ENCODE measurements around the gene MEG3. TPM values are rescaled to one million over a fixed set of nuclear protein-coding genes. Genes with fewer than 3 reads are reported as not detected.

The MEG3 gene
- total RNA-seq, 1 donor from 2014 or later = 0.18 TPM

DNA sequence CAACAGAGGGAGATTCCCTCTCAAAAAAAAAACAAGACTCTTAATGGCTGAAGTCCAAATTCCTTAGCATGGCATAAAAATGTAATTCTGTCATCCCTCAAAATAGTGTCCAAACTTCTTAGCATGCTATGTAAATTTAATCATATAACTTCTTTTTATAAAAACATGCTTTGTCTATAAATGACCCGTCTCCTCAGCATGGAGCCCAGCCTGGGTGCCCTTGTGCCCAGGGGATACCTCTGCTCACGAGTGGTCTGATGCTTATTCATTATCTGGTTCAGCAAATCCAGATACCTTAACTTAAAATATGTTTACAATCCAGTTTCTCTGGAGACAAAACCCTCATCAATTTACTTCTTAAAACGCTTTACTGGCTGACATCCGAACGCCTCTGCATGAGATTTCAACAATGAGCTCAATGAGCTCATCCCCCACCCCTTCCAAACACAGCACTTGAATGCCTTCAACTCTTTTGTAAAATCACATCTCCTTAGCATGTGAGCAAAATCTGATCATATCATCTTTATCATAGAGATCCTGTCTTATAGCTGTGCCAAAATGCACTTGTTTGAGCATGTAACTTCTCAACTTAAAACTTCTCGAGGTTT lies 61.9 kb downstream of the MEG3 start:
- DNase-seq (ENCODE audit: low spot score in 2 of 2, unreplicated experiment in 2 of 2) = no peak
- TF ChIP-seq CTCF (IDR thresholded peaks at IDR 0.05; ENCODE audit: unreplicated experiment) = no peak
- Mint-ChIP-seq H3K4me1 (peaks cover 37% of the 10 kb centered on the region), H3K36me3 (no peaks in the 10 kb centered on the region), H3K4me3 (no peak overlapping the region), H3K27me3 (ENCODE audit: low read depth) (peaks cover 4% of the 10 kb centered on the region), H3K27ac (peak overlapping the region; percentile 1), H3K9me3 (peaks cover 9% of the 10 kb centered on the region)

DNA sequence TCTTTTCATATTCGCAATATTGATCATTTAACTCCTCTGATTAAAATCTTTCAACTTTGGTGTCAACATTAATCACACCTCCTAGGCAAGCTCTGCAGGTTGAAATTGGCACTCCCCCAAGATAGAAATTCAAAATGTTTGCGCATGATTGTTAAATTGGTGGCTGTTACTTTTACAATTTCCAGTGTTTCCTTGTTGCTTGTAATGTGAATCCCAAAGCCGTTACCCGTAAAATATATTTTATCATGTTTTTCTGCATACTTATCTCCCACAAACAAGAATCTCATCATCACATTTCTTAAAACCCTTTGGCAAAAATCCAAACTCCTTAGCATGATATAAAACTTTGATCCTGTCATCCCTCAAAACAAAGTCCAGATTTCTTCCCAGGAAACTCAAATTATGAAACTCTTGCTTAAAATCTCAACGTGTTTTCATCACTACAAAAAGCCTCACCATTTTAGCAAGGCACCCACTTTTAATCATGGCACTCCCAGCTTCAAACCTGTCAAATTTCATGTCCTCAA lies 62.9 kb downstream of the MEG3 start:
- no peaks in the 10 kb centered on the region for H3K36me3 Mint-ChIP-seq
- TF ChIP-seq CTCF (IDR thresholded peaks at IDR 0.05; ENCODE audit: unreplicated experiment) = no peak
- H3K9me3 Mint-ChIP-seq = peaks cover 6% of the 10 kb centered on the region
- H3K4me3 Mint-ChIP-seq = no peak overlapping the region
- H3K27ac Mint-ChIP-seq = peak overlapping the region; percentile 73
- peaks cover 4% of the 10 kb centered on the region for H3K27me3 Mint-ChIP-seq (ENCODE audit: low read depth)
- no peak for DNase-seq (ENCODE audit: low spot score in 2 of 2, unreplicated experiment in 2 of 2)
- H3K4me1 Mint-ChIP-seq = peaks cover 37% of the 10 kb centered on the region

DNA sequence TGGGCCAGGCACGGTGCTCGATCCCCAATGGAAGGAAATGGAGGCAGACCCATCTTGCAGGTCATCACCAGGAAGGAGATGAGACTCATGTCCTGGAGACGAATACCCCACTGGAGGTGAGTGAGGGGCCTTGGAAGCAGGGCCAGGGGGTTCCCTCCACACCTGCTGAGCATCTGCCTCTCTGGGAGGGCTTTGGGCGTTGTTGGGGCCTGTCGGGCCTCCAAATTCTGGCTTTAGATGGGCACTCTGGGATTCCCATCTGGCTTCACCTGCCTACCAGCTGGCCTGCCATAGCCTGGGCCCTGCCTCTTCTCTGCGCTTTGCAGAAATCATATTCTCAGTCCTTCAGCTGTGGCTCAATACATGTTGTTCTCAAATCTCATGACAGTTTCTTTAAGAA lies 63.7 kb downstream of the MEG3 start:
- no peak for DNase-seq (ENCODE audit: low spot score in 2 of 2, unreplicated experiment in 2 of 2)
- no peak for TF ChIP-seq CTCF (IDR thresholded peaks at IDR 0.05; ENCODE audit: unreplicated experiment)
- Mint-ChIP-seq H3K4me3 (peak overlapping the region; percentile 13), H3K27me3 (ENCODE audit: low read depth) (peaks cover 4% of the 10 kb centered on the region), H3K27ac (peak overlapping the region; percentile 73), H3K9me3 (peaks cover under 1% of the 10 kb centered on the region), H3K36me3 (no peaks in the 10 kb centered on the region), H3K4me1 (peaks cover 37% of the 10 kb centered on the region)

DNA sequence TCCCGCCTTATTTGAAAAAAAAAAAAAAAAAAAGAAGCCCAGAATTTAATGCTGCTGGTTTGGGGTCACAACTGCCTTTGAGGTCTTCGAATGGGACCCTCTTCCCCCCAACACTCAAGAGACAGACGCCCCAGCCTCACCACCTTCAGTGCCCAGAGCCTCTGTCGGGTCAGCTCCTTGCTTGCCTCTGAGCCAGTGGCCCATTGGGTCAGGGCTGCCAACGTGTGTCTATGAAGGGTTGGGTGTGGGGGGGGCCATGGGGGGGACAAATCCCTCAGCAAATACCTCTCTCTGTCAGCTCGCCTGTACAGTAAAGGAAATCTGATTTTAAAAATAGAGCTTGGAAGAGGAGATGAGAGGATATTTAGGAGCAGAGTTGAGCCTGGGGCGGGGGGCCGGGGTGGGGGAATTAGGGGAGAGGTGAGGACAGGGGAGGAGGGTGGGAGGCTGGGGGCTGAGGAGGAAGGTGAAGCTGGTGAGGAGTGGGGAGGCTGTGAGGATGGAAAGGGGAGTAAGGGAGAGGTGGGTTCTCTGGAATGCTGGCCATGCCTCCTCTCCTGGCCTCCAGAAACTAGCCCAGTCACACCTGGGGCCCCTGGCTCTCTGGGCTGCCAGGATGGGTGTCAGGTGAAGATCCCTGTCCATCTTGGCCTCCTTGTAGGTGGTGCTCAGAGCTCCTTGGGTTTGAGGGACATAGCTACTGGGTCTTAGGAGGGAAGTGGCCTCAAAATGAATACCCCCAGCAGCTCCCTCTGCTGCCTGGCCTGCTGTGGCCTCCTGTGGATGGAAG lies 64.3 kb downstream of the MEG3 start:
- Mint-ChIP-seq H3K36me3 (no peaks in the 10 kb centered on the region), H3K27ac (no peak overlapping the region), H3K4me1 (peaks cover 37% of the 10 kb centered on the region), H3K9me3 (no peaks in the 10 kb centered on the region), H3K27me3 (ENCODE audit: low read depth) (peaks cover 4% of the 10 kb centered on the region), H3K4me3 (no peak overlapping the region)
- TF ChIP-seq CTCF (IDR thresholded peaks at IDR 0.05; ENCODE audit: unreplicated experiment) = no peak
- DNase-seq (ENCODE audit: low spot score in 2 of 2, unreplicated experiment in 2 of 2) = peak in 1 of 2 experiments; percentile 21

DNA sequence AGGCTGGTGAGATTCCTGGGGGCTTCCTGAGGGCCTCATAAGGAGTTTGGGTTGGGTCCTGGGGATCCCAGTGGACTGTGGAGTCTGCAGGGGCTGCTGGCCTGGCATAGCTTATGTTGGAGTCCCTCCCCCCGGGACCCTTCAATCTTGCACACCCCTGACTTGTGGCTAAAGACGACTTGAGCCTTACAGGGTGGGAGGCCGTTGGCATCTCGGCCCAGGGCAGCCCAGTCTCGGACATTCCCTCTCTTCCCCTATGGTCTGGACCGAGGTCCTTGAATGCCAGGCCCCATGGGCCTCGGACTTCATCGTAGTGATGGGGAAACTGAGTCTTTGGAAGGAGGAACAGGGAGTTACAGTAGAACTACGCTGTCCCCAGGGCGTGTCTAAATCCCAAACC lies 65.1 kb downstream of the MEG3 start:
- DNase-seq (ENCODE audit: low spot score in 2 of 2, unreplicated experiment in 2 of 2) = peak; percentile 11 to 25
- no peak overlapping the region for H3K27ac Mint-ChIP-seq
- peaks cover 32% of the 10 kb centered on the region for H3K4me1 Mint-ChIP-seq
- no peak for TF ChIP-seq CTCF (IDR thresholded peaks at IDR 0.05; ENCODE audit: unreplicated experiment)
- H3K4me3 Mint-ChIP-seq = no peak overlapping the region
- H3K9me3 Mint-ChIP-seq = no peaks in the 10 kb centered on the region
- H3K36me3 Mint-ChIP-seq = no peaks in the 10 kb centered on the region
- peaks cover 2% of the 10 kb centered on the region for H3K27me3 Mint-ChIP-seq (ENCODE audit: low read depth)
